ENCODE data around the gene SLC22A16. TPM values are rescaled to one million over a fixed set of nuclear protein-coding genes. Genes with fewer than 3 reads are reported as not detected.
"Not testable (repeated sequence)": the region's sequence is repeated elsewhere in the genome, so short reads cannot be mapped to it uniquely, and the experiment has no call there.

SLC22A16 gene
- total RNA-seq, 2 experiments from 2014 or later, result not detected

- Mint-ChIP-seq H3K27ac (no peak overlapping the region), H3K4me3 (no peak overlapping the region), H3K4me1 (ENCODE audit: low read depth) (no peaks in the 10 kb centered on the region), H3K9me3 (no peaks in the 10 kb centered on the region), H3K36me3 (ENCODE audit: low read depth) (no peaks in the 10 kb centered on the region), H3K27me3 (ENCODE audit: low read depth) (peaks cover 6% of the 10 kb centered on the region)
- intact Hi-C loops (cut with micrococcal nuclease), result no loop called here
- CTCF ChIA-PET, result no interaction called here
- no peak for DNase-seq
These were observed 35.0 kb upstream of the SLC22A16 start for GRCh38 chr6:110511401-110511800.

GRCh38 chr6:110509617-110510241, 33.3 kb upstream of the SLC22A16 start:
- H3K4me3 Mint-ChIP-seq, result no peak overlapping the region
- CTCF ChIA-PET, result no interaction called here

DNA sequence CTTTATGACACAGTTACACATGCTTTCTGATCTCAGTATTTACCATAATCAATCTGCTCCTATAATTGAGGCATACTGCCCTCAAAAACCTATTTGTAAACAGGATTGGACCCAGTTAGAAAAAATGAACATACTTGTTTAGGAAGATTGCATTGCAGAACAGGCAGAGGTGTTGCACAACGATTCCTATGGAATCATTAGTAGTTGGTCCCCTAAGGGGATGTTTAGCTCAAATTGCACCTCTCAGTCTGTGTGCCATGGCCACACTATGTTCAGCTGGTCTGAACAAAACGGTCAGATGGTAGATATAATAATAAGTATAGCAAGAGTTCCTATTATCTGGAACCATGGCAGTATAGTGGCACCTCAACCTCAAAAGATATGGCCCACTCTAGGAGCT, 28.5 kb upstream of the SLC22A16 start:
- DNase-seq; H3K9me3 Mint-ChIP-seq; H3K4me3 Mint-ChIP-seq; intact Hi-C loops (cut with micrococcal nuclease); H3K27ac Mint-ChIP-seq; H3K27me3 Mint-ChIP-seq (ENCODE audit: low read depth); H3K4me1 Mint-ChIP-seq (ENCODE audit: low read depth); H3K36me3 Mint-ChIP-seq (ENCODE audit: low read depth): not testable (repeated sequence)
- CTCF ChIA-PET, result interaction anchor here (1.4 kb wide), 1 partner anchor 24 kb away, joined by 3 read pairs; no protein-coding TSS in a partner anchor

More at GRCh38 chr6:110509617-110510241, 33.3 kb upstream of the SLC22A16 start:
- intact Hi-C loops (cut with micrococcal nuclease), result no loop called here
- peaks cover 6% of the 10 kb centered on the region for H3K27me3 Mint-ChIP-seq (ENCODE audit: low read depth)
- no peaks in the 10 kb centered on the region for H3K9me3 Mint-ChIP-seq
- no peaks in the 10 kb centered on the region for H3K36me3 Mint-ChIP-seq (ENCODE audit: low read depth)
- no peak for DNase-seq
- H3K27ac Mint-ChIP-seq, result no peak overlapping the region
- H3K4me1 Mint-ChIP-seq (ENCODE audit: low read depth), result no peaks in the 10 kb centered on the region

- DNase-seq, result no peak
- Mint-ChIP-seq H3K9me3 (no peaks in the 10 kb centered on the region), H3K27ac (no peak overlapping the region), H3K4me1 (ENCODE audit: low read depth) (peaks cover 7% of the 10 kb centered on the region), H3K4me3 (no peak overlapping the region), H3K27me3 (ENCODE audit: low read depth) (peaks cover 12% of the 10 kb centered on the region), H3K36me3 (ENCODE audit: low read depth) (no peaks in the 10 kb centered on the region)
- intact Hi-C loops (cut with micrococcal nuclease), result no loop called here
- CTCF ChIA-PET, result no interaction called here
These were observed 19.5 kb upstream of the SLC22A16 start for GRCh38 chr6:110495949-110496348.

- CTCF ChIA-PET, result interaction anchor here (0.6 kb wide), 1 partner anchor 290 kb away, joined by 5 read pairs; no protein-coding TSS in a partner anchor
- H3K27ac Mint-ChIP-seq, result no peak overlapping the region
- peaks cover 7% of the 10 kb centered on the region for H3K4me1 Mint-ChIP-seq (ENCODE audit: low read depth)
- DNase-seq, result no peak
- H3K27me3 Mint-ChIP-seq (ENCODE audit: low read depth), result peaks cover 12% of the 10 kb centered on the region
- intact Hi-C loops (cut with micrococcal nuclease), result no loop called here
- no peaks in the 10 kb centered on the region for H3K36me3 Mint-ChIP-seq (ENCODE audit: low read depth)
- no peaks in the 10 kb centered on the region for H3K9me3 Mint-ChIP-seq
- no peak overlapping the region for H3K4me3 Mint-ChIP-seq
These were observed 16.9 kb upstream of the SLC22A16 start for GRCh38 chr6:110493253-110493800.

DNA sequence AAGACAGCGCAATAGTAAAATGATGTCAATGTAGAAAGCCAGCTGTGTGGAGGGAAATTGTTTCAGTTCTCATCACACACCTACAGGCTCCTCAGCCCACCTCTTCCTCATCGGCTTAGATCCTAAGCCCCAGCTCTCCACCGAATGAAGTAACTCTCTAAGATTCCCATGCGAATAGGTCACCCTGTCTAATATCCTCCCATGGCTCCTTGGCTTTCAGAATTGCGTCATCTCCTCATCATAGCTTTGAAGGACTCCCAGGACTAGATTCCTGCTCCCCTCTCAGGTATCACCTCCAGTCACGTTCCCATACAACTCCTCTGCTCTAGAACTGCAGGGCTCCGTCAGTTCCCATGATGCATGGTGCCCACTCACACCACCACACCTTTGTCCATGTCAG, 16.2 kb upstream of the SLC22A16 start:
- CTCF ChIA-PET, result interaction anchor here (0.7 kb wide), 1 partner anchor 15 kb away, joined by 3 read pairs; no protein-coding TSS in a partner anchor
- H3K4me1 Mint-ChIP-seq (ENCODE audit: low read depth), result peaks cover 7% of the 10 kb centered on the region
- H3K36me3 Mint-ChIP-seq (ENCODE audit: low read depth), result no peaks in the 10 kb centered on the region
- no peak for DNase-seq
- H3K27ac Mint-ChIP-seq, result no peak overlapping the region
- intact Hi-C loops (cut with micrococcal nuclease), result no loop called here
- no peak overlapping the region for H3K4me3 Mint-ChIP-seq
- peaks cover 12% of the 10 kb centered on the region for H3K27me3 Mint-ChIP-seq (ENCODE audit: low read depth)
- no peaks in the 10 kb centered on the region for H3K9me3 Mint-ChIP-seq

DNA sequence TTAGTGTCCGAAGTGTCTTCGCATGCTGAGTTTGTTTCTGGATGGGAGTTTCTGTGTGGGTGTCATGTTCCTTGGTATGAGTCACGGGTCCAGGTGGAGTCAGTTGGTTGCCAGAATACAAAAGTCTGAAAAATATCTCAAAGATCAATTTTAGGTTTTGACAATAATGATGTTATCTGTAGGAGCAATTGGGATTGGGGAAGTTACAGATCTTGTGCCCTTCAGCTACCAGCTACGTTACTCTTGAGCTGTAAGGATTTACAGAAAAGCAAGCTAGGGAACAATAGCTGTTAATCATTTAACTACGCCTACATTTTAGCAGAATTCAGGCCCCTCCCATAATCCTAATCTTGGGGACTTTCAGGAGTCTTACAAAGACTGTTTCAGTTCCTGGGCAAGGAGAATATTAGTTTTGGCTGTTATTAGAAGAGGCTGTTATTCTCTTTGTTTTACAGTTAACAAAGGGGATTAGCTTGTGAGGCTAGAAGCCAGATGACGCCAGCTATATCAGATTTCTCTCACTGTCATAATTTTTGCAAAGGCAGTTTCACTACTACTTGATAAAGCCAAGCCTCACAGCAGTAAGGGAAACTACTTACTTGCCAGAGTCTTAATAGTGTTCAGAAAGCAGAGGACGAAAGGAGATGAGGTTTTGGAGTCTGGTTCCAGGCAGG, 15.4 kb upstream of the SLC22A16 start:
- intact Hi-C loops (cut with micrococcal nuclease), result no loop called here
- Mint-ChIP-seq H3K36me3 (ENCODE audit: low read depth) (no peaks in the 10 kb centered on the region), H3K27ac (no peak overlapping the region), H3K9me3 (no peaks in the 10 kb centered on the region), H3K4me3 (no peak overlapping the region), H3K4me1 (ENCODE audit: low read depth) (peaks cover 7% of the 10 kb centered on the region), H3K27me3 (ENCODE audit: low read depth) (peaks cover 14% of the 10 kb centered on the region)
- no peak for DNase-seq
- CTCF ChIA-PET, result interaction anchor here (0.6 kb wide), 1 partner anchor 667 kb away, joined by 3 read pairs; no protein-coding TSS in a partner anchor

- intact Hi-C loops (cut with micrococcal nuclease), result no loop called here
- CTCF ChIA-PET, result interaction anchor here (0.6 kb wide), 1 partner anchor 668 kb away, joined by 3 read pairs; no protein-coding TSS in a partner anchor
- no peak for DNase-seq
- Mint-ChIP-seq H3K27me3 (ENCODE audit: low read depth) (peaks cover 15% of the 10 kb centered on the region), H3K4me1 (ENCODE audit: low read depth) (peaks cover 7% of the 10 kb centered on the region), H3K36me3 (ENCODE audit: low read depth) (no peaks in the 10 kb centered on the region), H3K4me3 (no peak overlapping the region), H3K9me3 (no peaks in the 10 kb centered on the region), H3K27ac (no peak overlapping the region)
These were observed 14.9 kb upstream of the SLC22A16 start for GRCh38 chr6:110491299-110491643.

GRCh38 chr6:110490110-110490509, 13.7 kb upstream of the SLC22A16 start:
- intact Hi-C loops (cut with micrococcal nuclease), result no loop called here
- no peak overlapping the region for H3K4me3 Mint-ChIP-seq
- no peak overlapping the region for H3K27ac Mint-ChIP-seq
- H3K36me3 Mint-ChIP-seq (ENCODE audit: low read depth), result no peaks in the 10 kb centered on the region
- no peak for DNase-seq
- CTCF ChIA-PET, result no interaction called here
- H3K9me3 Mint-ChIP-seq, result no peaks in the 10 kb centered on the region
- H3K27me3 Mint-ChIP-seq (ENCODE audit: low read depth), result peaks cover 22% of the 10 kb centered on the region
- H3K4me1 Mint-ChIP-seq (ENCODE audit: low read depth), result peaks cover 7% of the 10 kb centered on the region

DNA sequence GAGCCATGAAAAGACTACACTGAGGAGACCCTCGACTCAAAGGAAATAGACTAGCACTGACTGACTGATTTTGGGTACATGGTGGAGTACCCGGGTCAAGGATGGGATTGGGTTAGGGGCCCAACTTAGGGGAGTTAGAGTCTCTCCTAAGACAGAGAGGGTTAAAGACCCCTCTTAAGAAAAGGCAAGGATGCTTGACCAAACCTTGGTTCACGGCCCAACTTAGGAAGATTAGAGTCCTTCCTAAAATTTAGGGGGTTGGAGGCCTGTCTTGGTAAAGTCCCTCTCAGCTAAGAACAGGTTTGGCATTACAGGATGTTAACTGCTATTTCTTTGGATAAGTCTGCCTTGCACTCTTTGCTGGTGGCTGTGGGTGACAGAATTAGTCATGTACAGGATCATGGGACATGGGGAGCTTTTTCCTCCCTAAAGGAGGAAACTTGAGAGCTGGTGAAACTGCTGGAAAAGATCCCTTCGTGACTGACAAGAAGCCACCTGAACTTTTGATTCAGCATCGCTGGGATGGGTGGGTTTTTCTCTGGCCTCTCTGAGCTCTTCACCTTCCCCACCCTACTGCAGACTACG, 12.3 kb upstream of the SLC22A16 start:
- CTCF ChIA-PET, result interaction anchor here (0.6 kb wide), 1 partner anchor 173 kb away, joined by 3 read pairs; no protein-coding TSS in a partner anchor
- Mint-ChIP-seq H3K27ac (no peak overlapping the region), H3K27me3 (ENCODE audit: low read depth) (peaks cover 21% of the 10 kb centered on the region), H3K4me3 (no peak overlapping the region), H3K9me3 (no peaks in the 10 kb centered on the region), H3K4me1 (ENCODE audit: low read depth) (peaks cover 7% of the 10 kb centered on the region), H3K36me3 (ENCODE audit: low read depth) (no peaks in the 10 kb centered on the region)
- intact Hi-C loops (cut with micrococcal nuclease), result no loop called here
- no peak for DNase-seq

DNA sequence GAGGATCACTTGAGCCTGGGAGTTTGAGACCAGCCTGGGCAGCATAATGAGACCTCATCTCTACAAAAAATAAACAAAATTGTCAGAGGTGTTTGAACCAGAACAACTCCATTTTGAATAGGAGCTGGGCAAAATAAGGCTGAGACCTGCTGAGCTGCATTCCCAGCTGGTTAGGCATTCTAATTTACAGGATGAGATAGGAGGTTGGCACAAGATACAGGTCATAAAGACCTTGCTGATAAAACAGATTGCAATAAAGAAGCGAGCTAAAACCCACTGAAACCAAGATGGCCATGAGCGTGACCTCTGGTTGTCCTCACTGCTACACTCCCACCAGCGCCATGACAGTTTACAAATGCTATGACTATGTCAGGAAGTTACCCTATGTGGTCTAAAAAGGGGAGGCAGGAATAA, 11.6 kb upstream of the SLC22A16 start:
- intact Hi-C loops (cut with micrococcal nuclease); DNase-seq; H3K9me3 Mint-ChIP-seq; H3K27ac Mint-ChIP-seq; H3K4me3 Mint-ChIP-seq; H3K4me1 Mint-ChIP-seq (ENCODE audit: low read depth); CTCF ChIA-PET; H3K36me3 Mint-ChIP-seq (ENCODE audit: low read depth): not testable (repeated sequence)
- H3K27me3 Mint-ChIP-seq (ENCODE audit: low read depth), result peaks cover 21% of the 10 kb centered on the region

DNA sequence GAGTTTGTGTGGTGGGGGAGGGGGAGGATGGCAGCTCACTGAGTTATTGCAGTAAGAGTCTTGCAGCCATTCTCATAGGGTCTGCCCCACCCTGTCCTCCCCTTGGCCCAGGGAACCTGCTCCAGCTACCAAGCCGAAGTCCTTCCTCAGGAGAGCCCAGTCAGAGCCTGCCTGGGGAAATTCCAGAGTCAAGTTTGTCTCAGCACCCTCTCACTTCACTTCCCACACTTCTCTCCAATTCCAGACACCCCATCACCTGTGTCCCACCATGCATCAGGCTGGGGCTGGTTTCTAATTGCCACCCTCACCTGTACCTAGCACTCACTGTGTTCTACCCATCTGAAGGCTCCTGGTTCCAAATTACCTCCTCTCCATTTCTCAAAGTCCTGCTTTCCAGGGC, 10.3 kb upstream of the SLC22A16 start:
- Mint-ChIP-seq H3K4me3 (no peak overlapping the region), H3K36me3 (ENCODE audit: low read depth) (no peaks in the 10 kb centered on the region), H3K9me3 (no peaks in the 10 kb centered on the region), H3K27ac (no peak overlapping the region), H3K27me3 (ENCODE audit: low read depth) (peaks cover 20% of the 10 kb centered on the region), H3K4me1 (ENCODE audit: low read depth) (peaks cover 3% of the 10 kb centered on the region)
- CTCF ChIA-PET, result no interaction called here
- no peak for DNase-seq
- intact Hi-C loops (cut with micrococcal nuclease), result no loop called here

Data from activated naive CD4-positive, alpha-beta T cell treated with anti-CD3 and anti-CD28 coated beads for 36 hours (primary cell).